GM20000 (cell line): Measurements from ENCODE around the gene IFNGR1.

Experiments used
- DNase-seq: peaks from one replicate; pipeline ENCODE4 v3.0.0; 2012; ENCODE audit warnings: low spot score
- TF ChIP-seq, protein P1 (sequence below): IDR thresholded peaks from 2 replicates; pipeline ENCODE4 v1.5.1; 2012; ENCODE audit warnings: mild to moderate bottlenecking, control low read depth; ENCODE audit errors: extremely low read depth, missing control alignments

The IFNGR1 gene

DNA sequence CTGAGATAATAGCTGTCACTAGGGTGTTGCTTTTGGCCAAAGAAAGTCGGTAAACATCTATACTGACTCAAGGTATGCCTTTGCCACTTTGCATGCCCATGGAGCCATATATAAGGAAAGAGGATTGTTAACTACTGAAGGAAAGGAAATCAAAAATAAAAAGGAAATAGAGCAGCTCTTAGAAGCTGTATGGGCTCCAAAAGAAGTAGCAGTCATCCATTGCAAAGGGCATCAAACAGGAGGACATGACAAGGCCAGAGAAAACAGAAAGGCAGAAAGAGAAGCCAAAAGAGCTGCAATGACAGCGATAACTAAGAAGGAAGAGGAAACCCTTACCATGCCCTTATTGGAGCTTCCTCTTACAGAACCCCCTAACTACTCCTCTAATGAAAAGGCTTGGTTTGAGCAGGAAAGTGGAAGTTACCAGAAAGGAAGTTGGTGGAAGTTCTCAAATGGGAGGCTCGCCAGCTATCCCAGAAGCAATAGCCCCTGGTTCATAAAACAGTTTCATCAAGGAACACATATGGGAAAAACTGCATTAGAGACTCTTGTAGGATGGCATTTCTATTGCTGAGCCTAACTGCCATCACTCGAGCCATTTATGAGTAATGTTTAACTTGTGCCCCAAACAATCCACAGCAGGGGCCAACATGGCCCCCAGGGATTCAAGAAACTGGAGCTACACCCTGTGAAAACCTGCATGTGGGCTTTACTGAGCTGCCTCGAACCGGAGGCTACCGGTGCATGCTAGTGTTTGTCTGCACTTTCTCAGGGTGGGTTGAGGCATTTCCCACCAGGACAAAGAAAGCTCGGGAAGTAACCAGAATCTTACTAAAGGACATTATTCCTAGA lies 52.7 kb downstream of the IFNGR1 start:
- DNase-seq: no peak
- TF ChIP-seq, protein P1, sequence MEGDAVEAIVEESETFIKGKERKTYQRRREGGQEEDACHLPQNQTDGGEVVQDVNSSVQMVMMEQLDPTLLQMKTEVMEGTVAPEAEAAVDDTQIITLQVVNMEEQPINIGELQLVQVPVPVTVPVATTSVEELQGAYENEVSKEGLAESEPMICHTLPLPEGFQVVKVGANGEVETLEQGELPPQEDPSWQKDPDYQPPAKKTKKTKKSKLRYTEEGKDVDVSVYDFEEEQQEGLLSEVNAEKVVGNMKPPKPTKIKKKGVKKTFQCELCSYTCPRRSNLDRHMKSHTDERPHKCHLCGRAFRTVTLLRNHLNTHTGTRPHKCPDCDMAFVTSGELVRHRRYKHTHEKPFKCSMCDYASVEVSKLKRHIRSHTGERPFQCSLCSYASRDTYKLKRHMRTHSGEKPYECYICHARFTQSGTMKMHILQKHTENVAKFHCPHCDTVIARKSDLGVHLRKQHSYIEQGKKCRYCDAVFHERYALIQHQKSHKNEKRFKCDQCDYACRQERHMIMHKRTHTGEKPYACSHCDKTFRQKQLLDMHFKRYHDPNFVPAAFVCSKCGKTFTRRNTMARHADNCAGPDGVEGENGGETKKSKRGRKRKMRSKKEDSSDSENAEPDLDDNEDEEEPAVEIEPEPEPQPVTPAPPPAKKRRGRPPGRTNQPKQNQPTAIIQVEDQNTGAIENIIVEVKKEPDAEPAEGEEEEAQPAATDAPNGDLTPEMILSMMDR: no peak

DNA sequence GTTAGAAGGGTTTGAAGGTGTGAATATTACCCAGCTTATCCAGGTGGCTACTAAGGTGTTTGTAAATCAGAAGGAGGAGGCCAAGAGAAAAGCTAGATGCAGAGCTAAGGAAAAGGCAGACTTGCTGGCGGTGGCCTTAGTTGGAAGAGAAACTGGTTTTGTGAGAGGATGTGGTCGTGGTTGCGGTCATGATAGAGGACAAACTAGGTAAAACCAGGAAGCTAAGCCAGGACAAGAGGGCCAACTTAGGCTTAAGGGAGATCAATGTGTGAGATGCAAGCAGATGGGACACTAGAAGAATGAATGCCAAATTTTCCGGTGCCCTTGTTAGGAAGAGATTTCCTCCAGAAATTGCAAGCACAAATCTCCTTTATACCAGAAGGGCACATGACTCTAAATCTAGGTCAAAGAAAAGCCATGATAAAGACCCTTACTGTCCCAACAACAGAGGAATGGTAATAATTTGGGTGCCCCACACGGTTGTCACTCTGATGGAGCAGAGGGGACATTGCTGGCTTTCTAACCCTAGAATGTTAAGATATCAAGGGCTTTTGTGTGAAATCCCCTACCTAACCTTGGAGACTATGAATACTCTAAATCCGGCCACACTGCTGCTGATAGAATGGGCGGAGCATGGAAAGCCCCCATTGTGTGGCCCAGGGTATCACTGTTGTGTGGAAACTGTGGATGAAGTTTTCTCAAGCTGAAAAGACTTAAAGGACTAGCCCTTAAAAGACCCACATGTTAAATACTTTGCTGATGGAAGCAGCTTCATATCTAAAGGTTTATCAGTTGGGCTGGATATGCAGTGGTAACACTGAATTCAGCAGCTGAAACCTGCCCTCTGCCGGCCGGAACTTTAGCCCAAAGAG lies 53.6 kb downstream of the IFNGR1 start:
- peak; percentile 32 for DNase-seq
- TF ChIP-seq, protein P1: no peak

DNA sequence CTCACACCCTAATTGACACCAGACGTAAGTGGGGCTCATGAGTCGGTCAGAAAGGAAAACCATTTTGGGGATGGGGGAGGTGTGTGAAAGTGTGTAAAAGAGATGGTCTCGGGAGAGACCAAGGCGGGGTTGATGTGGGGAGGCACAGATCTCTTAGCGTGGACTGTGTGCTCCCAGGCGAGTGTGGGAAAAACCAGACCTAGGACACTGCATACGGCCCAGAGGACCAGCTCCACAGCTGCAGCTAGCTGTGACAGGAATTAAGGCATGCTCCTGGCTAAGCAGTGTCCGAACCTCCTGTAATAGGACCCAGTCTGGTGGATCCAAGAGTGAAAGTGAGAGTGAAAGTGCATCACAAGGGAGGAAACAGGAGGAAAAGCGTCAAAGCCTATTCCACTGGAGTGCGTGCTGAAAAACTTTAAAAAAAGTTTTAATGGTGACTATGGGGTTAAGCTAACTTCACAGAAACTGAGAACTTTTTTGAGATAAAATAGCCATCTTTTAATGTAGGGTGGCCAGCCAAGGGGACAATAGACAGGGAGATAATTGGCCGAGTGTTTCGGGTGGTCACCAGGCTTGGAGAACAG lies 55.4 kb downstream of the IFNGR1 start:
- DNase-seq: no peak
- TF ChIP-seq, protein P1: no peak

DNA sequence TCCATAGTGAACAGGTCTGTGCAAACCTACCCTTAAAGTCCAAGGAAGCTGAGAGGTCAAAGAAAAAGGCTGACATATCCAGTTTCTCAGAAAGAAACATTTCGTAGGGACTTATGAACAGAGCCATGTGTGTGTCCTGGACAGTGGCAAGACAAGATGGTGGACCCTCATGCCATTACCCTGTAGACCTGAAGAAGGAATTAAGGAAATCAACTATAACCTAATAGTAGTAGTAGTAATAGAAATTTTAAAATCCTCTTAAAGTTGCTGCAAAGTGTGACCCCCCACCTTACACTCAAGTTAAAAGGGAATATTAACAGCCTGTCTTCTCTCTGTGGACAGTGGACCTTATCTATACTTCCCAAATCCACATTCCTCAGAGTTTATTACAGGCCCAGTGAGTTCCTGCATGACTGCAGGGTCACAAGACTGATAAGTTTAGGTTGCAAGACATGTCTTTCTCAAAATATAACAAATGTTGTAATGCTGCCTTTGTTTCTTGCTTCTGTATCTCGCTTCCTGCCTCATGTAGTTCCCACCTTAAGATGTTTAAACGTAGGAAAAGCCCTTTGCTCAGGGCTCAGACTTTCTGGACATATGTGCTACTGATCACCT lies 56.4 kb downstream of the IFNGR1 start:
- TF ChIP-seq, protein P1: no peak
- DNase-seq: no peak

DNA sequence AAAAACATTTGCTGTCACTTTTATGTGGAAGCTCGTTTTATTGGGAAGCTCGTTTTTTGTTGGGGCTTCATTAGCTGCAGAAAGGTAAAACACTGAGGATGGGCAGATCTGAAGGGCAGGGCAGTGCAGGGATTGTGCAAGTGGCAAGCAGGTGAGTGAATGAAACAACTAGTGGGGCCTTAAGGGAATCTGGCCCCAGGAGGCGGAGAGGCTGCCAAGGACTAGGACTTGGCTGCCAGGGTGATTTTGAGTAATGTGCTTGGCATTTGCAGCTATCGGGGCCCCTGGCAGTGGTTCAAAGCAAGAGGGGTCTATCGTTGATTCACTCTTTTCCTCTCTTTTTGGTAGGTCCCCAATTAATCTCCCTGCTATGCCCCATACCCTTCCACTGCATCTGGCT lies 57.2 kb downstream of the IFNGR1 start:
- no peak for DNase-seq
- TF ChIP-seq, protein P1: no peak

DNA sequence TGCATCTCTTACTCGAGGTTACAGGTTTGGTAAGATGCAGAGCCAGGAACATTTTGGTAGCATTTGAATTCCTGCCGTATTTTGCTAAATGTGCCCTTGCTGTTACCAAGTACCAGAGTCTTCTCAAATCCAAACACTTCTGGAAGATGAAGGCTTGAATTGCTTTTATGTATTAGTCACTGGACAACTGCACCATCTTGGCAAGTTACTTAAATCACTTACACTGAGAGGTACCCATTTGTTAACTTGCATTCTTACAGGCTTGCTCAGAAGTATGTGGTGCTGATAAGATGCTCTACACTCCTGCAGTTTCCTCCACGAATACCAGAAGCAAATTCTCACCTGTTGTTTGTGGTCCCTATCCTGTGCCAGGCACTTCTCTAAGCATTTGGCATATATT lies 58.4 kb downstream of the IFNGR1 start:
- TF ChIP-seq, protein P1: no peak

More for the DNA sequence above, 58.4 kb downstream of the IFNGR1 start:
- DNase-seq: no peak
